ENCODE measurements around the gene TNFRSF8.

GRCh38 chr1:12039164-12039525 lies 24.0 kb upstream of the TNFRSF8 start:
- TF ChIP-seq, protein P1, sequence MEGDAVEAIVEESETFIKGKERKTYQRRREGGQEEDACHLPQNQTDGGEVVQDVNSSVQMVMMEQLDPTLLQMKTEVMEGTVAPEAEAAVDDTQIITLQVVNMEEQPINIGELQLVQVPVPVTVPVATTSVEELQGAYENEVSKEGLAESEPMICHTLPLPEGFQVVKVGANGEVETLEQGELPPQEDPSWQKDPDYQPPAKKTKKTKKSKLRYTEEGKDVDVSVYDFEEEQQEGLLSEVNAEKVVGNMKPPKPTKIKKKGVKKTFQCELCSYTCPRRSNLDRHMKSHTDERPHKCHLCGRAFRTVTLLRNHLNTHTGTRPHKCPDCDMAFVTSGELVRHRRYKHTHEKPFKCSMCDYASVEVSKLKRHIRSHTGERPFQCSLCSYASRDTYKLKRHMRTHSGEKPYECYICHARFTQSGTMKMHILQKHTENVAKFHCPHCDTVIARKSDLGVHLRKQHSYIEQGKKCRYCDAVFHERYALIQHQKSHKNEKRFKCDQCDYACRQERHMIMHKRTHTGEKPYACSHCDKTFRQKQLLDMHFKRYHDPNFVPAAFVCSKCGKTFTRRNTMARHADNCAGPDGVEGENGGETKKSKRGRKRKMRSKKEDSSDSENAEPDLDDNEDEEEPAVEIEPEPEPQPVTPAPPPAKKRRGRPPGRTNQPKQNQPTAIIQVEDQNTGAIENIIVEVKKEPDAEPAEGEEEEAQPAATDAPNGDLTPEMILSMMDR (IDR thresholded peaks at IDR 0.05) = no peak
- no peak for TF ChIP-seq EP300 (IDR thresholded peaks at IDR 0.05)
- TF ChIP-seq POLR2A (IDR thresholded peaks at IDR 0.05) = no peak
